NK-92 (cell line): ENCODE data around the gene MMP24.
"Not testable (repeated sequence)": the region's sequence is repeated elsewhere in the genome, so short reads cannot be mapped to it uniquely, and the experiment has no call there.

Source experiments
- DNase-seq: peaks from one replicate; lab custom pipeline; 2025; ENCODE audit not compliant: unreplicated experiment; lab: John Stamatoyannopoulos, UW

MMP24 gene

GRCh38 chr20:35215066-35215956 lies 11.2 kb upstream of the MMP24 start:
- DNase-seq = no peak

GRCh38 chr20:35216541-35216940 lies 9.9 kb upstream of the MMP24 start:
- DNase-seq = no peak

GRCh38 chr20:35223941-35224340 lies 2.5 kb upstream of the MMP24 start:
- DNase-seq = no peak

- DNase-seq = no peak
These were observed 2.0 kb upstream of the MMP24 start for GRCh38 chr20:35224536-35224935.

GRCh38 chr20:35225319-35226125 lies 968 bp upstream of the MMP24 start:
- DNase-seq = no peak

- DNase-seq = no peak
These were observed 593 bp downstream of the MMP24 start for GRCh38 chr20:35226884-35227681.

GRCh38 chr20:35232575-35232974 lies 6.1 kb downstream of the MMP24 start:
- no peak for DNase-seq

GRCh38 chr20:35235881-35236280 lies 9.4 kb downstream of the MMP24 start:
- DNase-seq = no peak

- no peak for DNase-seq
These were observed 11.0 kb downstream of the MMP24 start for GRCh38 chr20:35237486-35237885.

GRCh38 chr20:35238170-35238569 lies 11.7 kb downstream of the MMP24 start:
- no peak for DNase-seq

- DNase-seq = no peak
These were observed 12.2 kb downstream of the MMP24 start for GRCh38 chr20:35238735-35239134.

GRCh38 chr20:35240083-35240810 lies 13.8 kb downstream of the MMP24 start:
- no peak for DNase-seq

- DNase-seq = no peak
These were observed 14.4 kb downstream of the MMP24 start for GRCh38 chr20:35240811-35241293.

- no peak for DNase-seq
These were observed 16.8 kb downstream of the MMP24 start for GRCh38 chr20:35243317-35243716.

- no peak for DNase-seq
These were observed 17.5 kb downstream of the MMP24 start for GRCh38 chr20:35243986-35244385.

- DNase-seq = no peak
These were observed 20.2 kb downstream of the MMP24 start for GRCh38 chr20:35246723-35247122.

GRCh38 chr20:35248641-35249475 lies 22.4 kb downstream of the MMP24 start:
- no peak for DNase-seq

GRCh38 chr20:35251613-35251940 lies 25.1 kb downstream of the MMP24 start:
- DNase-seq = no peak

- DNase-seq = no peak
These were observed 25.6 kb downstream of the MMP24 start for GRCh38 chr20:35252037-35252461.

- DNase-seq = not testable (repeated sequence)
These were observed 26.1 kb downstream of the MMP24 start for GRCh38 chr20:35252598-35252997.
